Measurements from ENCODE around the gene PKIG. TPM values are rescaled to one million over a fixed set of nuclear protein-coding genes. Genes with fewer than 3 reads are reported as not detected.

The PKIG gene
- total RNA-seq, 2 experiments from 2014 or later, result 31.7 to 46.9 TPM

GRCh38 chr20:44561876-44562275, 20.5 kb upstream of the PKIG start:
- Histone ChIP-seq H4K20me1 (ENCODE audit: insufficient read depth, low read length) (no peaks in the 10 kb centered on the region), H3K4me1 (ENCODE audit: insufficient read depth, low read length, poor library complexity, severe bottlenecking) (peaks cover 10% of the 10 kb centered on the region), H3K27ac (ENCODE audit: low read depth, low read length, poor library complexity, severe bottlenecking) (no peak overlapping the region), H3K9me3 (ENCODE audit: low read length) (no peaks in the 10 kb centered on the region), H3K36me3 (ENCODE audit: insufficient read depth, low read length) (no peaks in the 10 kb centered on the region), H3K79me2 (ENCODE audit: insufficient read depth, low read depth, low read length) (no peaks in the 10 kb centered on the region), H3K4me2 (ENCODE audit: low read length) (no peak overlapping the region), H3K9me2 (ENCODE audit: insufficient read depth, low read length) (no peaks in the 10 kb centered on the region), H3K4me3 (ENCODE audit: low read depth, low read length, poor library complexity, severe bottlenecking) (no peak overlapping the region), H2AFZ (ENCODE audit: low read length) (no peak overlapping the region)
- DNase-seq (ENCODE audit: low spot score), result no peak
- TF ChIP-seq CTCF (conservative IDR thresholded peaks at IDR 0.05; ENCODE audit: low read length) (no peak), EZH2phosphoT487 (IDR thresholded peaks at IDR 0.05; ENCODE audit: borderline replicate concordance, low read depth, low read length) (no peak)
- POLR2A ChIA-PET, result interaction anchor here (0.6 kb wide), 1 partner anchor 26 kb away, joined by 4 read pairs; no protein-coding TSS in a partner anchor
- CTCF ChIA-PET (ENCODE audit: unreplicated experiment), result no interaction called here
- intact Hi-C loops (cut with micrococcal nuclease; ENCODE audit: unreplicated experiment), result no loop called here
- BruUV-seq (replicated peaks), result no TSS peak

- Histone ChIP-seq H3K9me2 (ENCODE audit: insufficient read depth, low read length) (no peaks in the 10 kb centered on the region), H3K4me2 (ENCODE audit: low read length) (no peak overlapping the region), H3K79me2 (ENCODE audit: insufficient read depth, low read depth, low read length) (no peaks in the 10 kb centered on the region), H2AFZ (ENCODE audit: low read length) (no peak overlapping the region), H3K27ac (ENCODE audit: low read depth, low read length, poor library complexity, severe bottlenecking) (no peak overlapping the region), H3K4me1 (ENCODE audit: insufficient read depth, low read length, poor library complexity, severe bottlenecking) (no peaks in the 10 kb centered on the region), H3K36me3 (ENCODE audit: insufficient read depth, low read length) (no peaks in the 10 kb centered on the region), H4K20me1 (ENCODE audit: insufficient read depth, low read length) (no peaks in the 10 kb centered on the region), H3K9me3 (ENCODE audit: low read length) (no peaks in the 10 kb centered on the region), H3K4me3 (ENCODE audit: low read depth, low read length, poor library complexity, severe bottlenecking) (no peak overlapping the region)
- CTCF ChIA-PET (ENCODE audit: unreplicated experiment), result interaction anchor here (0.5 kb wide), 1 partner anchor 839 kb away, joined by 3 read pairs; the partner anchor contains the start of gene GTSF1L
- no TSS peak for BruUV-seq (replicated peaks)
- intact Hi-C loops (cut with micrococcal nuclease; ENCODE audit: unreplicated experiment), result no loop called here
- no peak for DNase-seq (ENCODE audit: low spot score)
- TF ChIP-seq EZH2phosphoT487 (IDR thresholded peaks at IDR 0.05; ENCODE audit: borderline replicate concordance, low read depth, low read length) (no peak), CTCF (conservative IDR thresholded peaks at IDR 0.05; ENCODE audit: low read length) (no peak)
- POLR2A ChIA-PET, result no interaction called here
Measured at GRCh38 chr20:44566018-44566417, 16.4 kb upstream of the PKIG start.

- no TSS peak for BruUV-seq (replicated peaks)
- CTCF ChIA-PET (ENCODE audit: unreplicated experiment), result no interaction called here
Measured at GRCh38 chr20:44566811-44567210, 15.6 kb upstream of the PKIG start.

More at GRCh38 chr20:44566811-44567210, 15.6 kb upstream of the PKIG start:
- no peak overlapping the region for H3K27ac ChIP-seq (ENCODE audit: low read depth, low read length, poor library complexity, severe bottlenecking)
- POLR2A ChIA-PET, result interaction anchor here (0.6 to 1.3 kb wide), 2 partner anchors 27 to 41 kb away, joined by 3 to 5 read pairs; no protein-coding TSS in a partner anchor
- no peaks in the 10 kb centered on the region for H4K20me1 ChIP-seq (ENCODE audit: insufficient read depth, low read length)
- no peaks in the 10 kb centered on the region for H3K9me3 ChIP-seq (ENCODE audit: low read length)
- no peak for TF ChIP-seq EZH2phosphoT487 (IDR thresholded peaks at IDR 0.05; ENCODE audit: borderline replicate concordance, low read depth, low read length)
- TF ChIP-seq CTCF (conservative IDR thresholded peaks at IDR 0.05; ENCODE audit: low read length), result no peak
- H3K4me2 ChIP-seq (ENCODE audit: low read length), result no peak overlapping the region
- DNase-seq (ENCODE audit: low spot score), result no peak
- H3K4me1 ChIP-seq (ENCODE audit: insufficient read depth, low read length, poor library complexity, severe bottlenecking), result peaks cover 7% of the 10 kb centered on the region
- H3K4me3 ChIP-seq (ENCODE audit: low read depth, low read length, poor library complexity, severe bottlenecking), result no peak overlapping the region
- H3K9me2 ChIP-seq (ENCODE audit: insufficient read depth, low read length), result no peaks in the 10 kb centered on the region
- no peak overlapping the region for H2AFZ ChIP-seq (ENCODE audit: low read length)
- intact Hi-C loops (cut with micrococcal nuclease; ENCODE audit: unreplicated experiment), result no loop called here
- H3K79me2 ChIP-seq (ENCODE audit: insufficient read depth, low read depth, low read length), result no peaks in the 10 kb centered on the region
- H3K36me3 ChIP-seq (ENCODE audit: insufficient read depth, low read length), result no peaks in the 10 kb centered on the region

Data from OCI-LY7 (cell line).